ENCODE data around the gene CCT7.
"Not testable (repeated sequence)": the region's sequence is repeated elsewhere in the genome, so short reads cannot be mapped to it uniquely, and the experiment has no call there.

Gene CCT7

DNA sequence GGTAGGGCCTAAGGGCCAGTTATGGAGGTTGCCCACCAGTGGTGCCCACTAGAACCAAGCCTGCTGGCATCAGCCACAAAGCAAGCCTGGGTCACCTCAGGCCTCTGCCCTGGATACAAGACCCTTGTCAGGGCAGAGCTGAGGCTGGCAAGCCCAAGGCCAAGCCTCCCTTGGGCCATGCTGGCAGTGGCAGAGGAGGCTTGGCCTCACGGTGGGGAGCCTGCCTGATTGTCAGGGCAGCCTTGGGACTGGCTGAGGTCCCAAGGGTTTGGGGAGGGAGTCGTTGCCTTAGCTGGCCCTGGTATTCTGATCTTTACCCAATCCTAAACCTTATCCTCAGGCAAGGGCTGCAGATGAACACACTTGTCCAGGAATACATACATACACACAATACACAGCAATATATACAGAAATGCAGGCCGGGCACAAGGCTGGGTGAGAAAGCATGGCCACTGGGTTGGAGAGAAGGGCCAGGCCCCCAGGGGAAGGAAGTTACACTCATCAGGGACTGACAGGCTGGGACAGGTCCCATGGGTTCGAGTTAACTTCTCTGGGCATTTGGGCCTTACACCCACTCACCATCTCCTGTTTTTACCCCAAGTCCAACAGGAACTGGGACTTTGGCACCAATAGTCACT is 21.0 kb downstream of the CCT7 start:
- no peak for DNase-seq (ENCODE audit: low spot score)

DNA sequence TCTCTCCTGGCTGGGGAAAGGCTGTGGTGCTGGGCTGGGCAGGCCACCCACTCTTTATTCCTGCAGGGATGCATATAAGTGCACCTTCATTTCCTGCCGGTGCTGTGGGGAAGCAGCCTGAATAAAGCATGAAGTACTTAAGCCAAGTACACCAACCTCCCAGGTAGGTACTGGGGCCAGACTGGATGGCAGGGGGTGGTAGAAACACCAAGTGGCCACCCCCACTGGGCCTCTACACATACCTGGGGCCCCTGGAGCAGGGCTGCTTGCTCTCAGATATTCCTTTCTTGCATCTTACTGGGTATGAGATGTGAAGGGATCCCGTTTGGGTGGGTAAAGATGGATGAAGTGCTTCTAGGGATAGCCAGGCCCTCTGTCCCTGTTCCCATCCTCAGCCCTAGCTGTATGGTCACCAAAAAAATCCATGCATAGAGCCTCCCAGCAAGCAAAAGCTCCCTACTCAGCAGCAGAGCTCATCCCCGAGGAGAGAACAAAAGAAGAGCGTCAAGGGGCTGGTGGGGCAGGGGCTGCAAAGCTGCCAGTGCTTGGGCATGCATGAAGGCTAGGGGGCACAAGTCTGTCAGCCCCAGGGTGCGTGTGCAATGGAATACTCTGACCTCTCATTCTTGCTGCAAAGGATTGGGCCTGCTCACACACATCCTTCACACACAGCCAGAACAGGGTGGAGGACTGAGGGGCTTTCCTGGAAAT is 22.0 kb downstream of the CCT7 start:
- DNase-seq (ENCODE audit: low spot score), result no peak

DNA sequence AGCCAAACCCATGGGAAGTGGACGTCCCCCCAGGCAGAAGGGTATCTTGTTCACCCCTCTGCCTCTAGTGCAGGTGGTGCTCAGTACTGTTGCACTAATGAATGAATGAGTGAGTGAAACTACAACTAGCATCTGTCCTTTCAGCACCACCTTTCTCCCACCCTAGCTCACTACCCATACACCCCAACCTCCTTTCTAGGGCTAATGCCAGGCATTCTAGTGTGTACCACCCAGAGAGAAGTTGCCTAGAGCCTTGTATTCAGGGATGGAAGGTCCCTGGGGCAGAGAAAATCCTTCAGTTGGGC is 22.5 kb downstream of the CCT7 start:
- DNase-seq (ENCODE audit: low spot score), result no peak

DNA sequence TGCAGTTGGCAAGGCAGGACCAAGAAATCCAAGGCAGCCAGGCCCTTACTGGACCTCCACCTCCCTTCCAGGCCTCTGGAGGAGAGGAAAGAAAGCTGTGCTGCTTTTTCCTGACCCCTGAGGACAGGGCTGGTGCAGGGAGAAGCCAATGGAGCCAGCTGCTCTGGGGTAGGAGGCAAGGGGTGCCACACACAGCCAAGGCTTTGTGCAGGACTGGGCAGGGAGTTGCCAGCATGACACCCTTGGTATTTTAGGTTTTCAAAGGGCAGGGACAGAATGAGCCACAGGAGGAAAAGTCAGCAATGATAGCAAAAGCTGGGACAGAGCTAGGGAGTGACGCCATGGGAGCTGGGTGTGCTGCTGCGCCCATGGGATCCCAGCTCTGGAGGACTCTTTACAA is 22.9 kb downstream of the CCT7 start:
- DNase-seq (ENCODE audit: low spot score), result no peak

- DNase-seq (ENCODE audit: low spot score), result no peak
Observed at GRCh38 chr2:73257425-73258125, 23.5 kb downstream of the CCT7 start.

GRCh38 chr2:73258186-73258912 is 24.2 kb downstream of the CCT7 start:
- no peak for DNase-seq (ENCODE audit: low spot score)

- DNase-seq (ENCODE audit: low spot score), result no peak
Observed at GRCh38 chr2:73258913-73259215, 24.8 kb downstream of the CCT7 start.

DNA sequence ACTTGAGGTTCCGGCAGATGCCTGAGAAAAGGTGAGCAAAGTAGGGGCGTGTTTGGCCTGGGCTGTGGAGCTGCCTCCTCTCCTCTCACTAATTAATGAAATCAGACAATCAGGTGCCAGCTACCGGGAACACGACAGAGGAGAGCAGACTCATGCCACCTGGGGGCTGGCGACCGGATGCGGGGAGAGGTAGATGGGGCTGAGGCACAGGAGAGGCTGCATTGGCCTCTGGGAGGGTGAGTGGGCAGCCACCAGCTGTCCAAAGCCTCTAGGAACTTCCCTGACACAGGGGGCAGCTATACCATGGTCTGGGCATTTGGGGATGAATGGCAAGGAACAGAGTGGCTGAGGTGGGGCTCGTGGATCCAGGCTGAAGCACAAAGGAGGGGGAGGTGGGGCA is 25.2 kb downstream of the CCT7 start:
- no peak for DNase-seq (ENCODE audit: low spot score)

GRCh38 chr2:73259704-73260337 is 25.7 kb downstream of the CCT7 start:
- no peak for DNase-seq (ENCODE audit: low spot score)

DNA sequence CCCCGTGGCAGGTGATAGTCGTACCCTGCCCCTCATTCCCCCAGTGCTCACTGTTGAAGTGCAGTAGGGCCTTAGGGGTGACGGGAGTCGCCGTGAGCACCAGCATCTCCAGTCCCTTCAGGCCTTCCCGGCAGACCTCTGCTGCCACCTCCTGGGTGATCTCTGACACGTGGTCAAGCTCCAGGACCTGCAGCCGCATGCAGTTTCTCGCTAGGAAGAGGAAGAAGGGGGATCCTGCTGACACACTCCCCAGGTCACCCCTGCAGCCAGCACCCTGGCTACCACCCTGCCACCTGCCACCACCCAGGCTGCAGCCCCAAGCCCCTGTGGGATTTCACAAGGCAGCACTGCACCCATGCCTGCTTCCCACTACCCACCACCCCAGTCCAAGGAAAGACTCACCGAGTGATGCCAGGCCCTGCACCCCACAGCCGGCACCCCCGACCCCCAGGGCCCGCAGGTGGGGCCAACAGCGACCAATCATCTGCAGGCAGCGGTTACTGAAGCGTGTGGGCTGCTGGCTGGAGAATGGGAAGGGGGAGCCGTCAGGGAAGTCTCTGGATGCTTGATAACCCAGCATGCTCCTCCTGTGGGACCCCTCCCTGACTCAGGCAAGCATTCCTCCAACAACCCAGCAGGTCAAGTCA is 26.4 kb downstream of the CCT7 start:
- DNase-seq (ENCODE audit: low spot score), result no peak

GRCh38 chr2:73262108-73262651 is 28.1 kb downstream of the CCT7 start:
- no peak for DNase-seq (ENCODE audit: low spot score)

GRCh38 chr2:73262691-73263429 is 28.8 kb downstream of the CCT7 start:
- not testable (repeated sequence) for DNase-seq (ENCODE audit: low spot score)

- no peak for DNase-seq (ENCODE audit: low spot score)
Observed at GRCh38 chr2:73263540-73264331, 29.6 kb downstream of the CCT7 start.

DNA sequence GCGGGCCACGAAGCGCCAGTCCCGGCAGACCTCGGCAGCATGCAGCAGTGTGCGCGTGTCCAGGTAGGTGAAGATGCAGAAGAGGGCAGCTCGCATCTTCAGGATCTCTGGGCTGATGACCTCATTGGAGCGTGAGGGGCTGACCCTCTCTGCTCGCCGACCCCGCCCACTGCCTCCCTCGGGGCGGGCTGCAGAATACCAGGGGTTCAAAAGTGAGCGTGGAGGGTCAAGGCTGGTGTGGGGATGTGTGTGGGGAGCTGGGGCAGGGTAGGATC is 30.2 kb downstream of the CCT7 start:
- no peak for DNase-seq (ENCODE audit: low spot score)

- no peak for DNase-seq (ENCODE audit: low spot score)
Observed at GRCh38 chr2:73264783-73265182, 30.7 kb downstream of the CCT7 start.

DNA sequence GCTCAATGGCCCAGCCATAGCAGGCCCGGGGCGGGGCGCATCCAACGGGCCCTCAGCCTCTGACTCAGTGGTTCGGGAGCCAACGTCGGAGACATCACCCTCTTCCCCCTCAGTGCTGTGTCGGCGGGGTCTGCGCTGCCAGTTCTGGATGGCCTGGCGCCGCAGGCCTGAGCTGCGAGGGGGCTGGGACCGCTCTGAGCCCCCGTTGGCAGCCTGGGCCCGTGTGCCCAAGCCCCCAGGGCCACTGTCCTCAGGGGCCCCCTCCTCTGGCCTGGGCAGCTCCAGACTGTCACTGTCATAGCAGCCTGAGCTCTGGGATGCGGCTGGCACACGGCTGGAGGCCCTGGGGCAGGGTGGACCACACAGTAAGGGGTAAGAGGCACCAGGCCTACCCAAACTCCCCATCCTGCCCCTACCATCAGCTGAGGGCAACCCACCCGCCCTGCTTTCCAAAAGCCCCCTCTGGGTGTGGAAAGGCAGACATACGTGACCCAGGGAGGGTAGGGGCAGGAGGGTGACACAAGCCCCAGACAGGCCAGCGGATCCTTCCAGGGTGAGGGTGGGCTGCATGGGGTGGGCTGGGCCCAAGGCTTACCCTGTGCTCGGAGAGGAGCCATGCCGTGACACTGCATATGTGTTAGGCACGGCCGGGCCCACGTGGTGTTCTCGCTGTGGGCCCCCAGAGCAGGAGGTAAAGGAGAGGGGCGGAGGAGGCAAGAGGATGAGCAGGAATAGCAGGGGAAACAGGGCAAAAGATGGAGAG is 31.4 kb downstream of the CCT7 start:
- no peak for DNase-seq (ENCODE audit: low spot score)

DNA sequence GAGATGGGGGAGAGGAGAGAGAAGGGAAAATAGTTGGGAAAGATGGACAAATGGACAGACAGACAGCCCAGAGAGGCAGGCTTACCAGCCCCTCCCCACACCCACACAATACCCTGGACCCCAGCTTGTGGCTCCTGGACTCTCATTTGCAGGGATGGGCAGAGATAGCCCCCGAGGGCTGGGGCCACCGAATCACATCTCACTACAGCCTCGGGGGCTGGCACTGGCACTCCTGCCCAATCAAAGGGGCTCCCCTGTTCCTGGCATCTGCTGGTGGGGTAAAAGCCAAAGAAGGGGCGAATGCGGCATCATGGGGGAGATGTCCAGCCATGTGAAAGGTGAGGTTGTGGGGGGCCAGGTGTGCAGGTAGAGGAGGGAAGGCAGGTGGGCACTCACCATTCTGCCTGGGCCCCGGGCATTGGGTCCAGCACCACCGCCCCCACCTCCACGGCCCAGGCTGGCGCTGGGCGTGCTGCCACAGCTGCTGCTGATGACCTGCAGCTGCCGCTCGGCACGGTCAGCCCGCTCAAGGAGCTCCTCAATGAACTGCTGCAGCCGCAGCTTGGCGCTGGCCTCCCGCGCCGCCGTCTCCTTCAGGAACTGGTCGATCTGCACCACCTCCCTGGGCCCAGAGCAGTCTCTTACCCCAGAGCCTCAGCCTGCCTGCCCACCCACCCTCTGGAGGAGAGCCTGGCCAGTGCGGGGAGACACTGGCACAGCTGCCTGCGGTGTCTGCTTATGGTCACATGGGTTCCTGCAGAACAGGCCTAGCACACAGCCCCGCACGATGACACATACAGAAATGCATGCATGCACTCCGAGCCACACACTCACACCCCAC is 32.2 kb downstream of the CCT7 start:
- DNase-seq (ENCODE audit: low spot score), result no peak

- no peak for DNase-seq (ENCODE audit: low spot score)
Observed at GRCh38 chr2:73267008-73267407, 32.9 kb downstream of the CCT7 start.

DNA sequence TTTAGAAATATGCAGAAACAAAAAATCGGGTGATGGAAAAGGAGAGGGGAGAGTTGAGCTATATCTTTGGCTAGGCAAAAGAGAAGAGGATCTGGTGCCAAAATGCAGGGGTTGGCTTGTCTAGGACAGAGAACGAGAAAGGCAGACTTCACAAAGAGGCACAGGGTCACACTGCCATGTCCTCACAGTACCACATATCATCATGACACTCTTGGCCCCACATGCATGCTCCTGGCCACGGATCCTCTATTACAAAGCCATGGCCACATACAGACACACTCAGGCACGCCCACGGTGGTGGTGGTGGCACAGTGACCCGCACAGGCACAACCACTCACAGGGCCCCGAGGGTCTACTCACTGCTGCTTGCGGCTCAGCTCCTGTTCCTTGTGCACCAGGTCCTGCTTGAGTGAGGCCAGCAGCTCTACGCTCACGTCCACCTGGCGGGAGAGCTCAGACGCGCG is 34.3 kb downstream of the CCT7 start:
- no peak for DNase-seq (ENCODE audit: low spot score)

Data from germinal center (tissue), 1 donor.